ENCODE measurements around the gene B4GALT6. TPM values are rescaled to one million over a fixed set of nuclear protein-coding genes. Genes with fewer than 3 reads are reported as not detected.

Gene B4GALT6
- total RNA-seq, 1 experiment from 2014 or later = 1.4 TPM

GRCh38 chr18:31648966-31649429 lies 35.4 kb downstream of the B4GALT6 start:
- TF ChIP-seq EZH2 (IDR thresholded peaks at IDR 0.05; ENCODE audit: low read length, unreplicated experiment) (no peak), EZH2phosphoT487 (IDR thresholded peaks at IDR 0.05; ENCODE audit: borderline replicate concordance, low read length) (no peak), CTCF (conservative IDR thresholded peaks at IDR 0.05; ENCODE audit: low read depth, low read length) (no peak)
- H3K4me2 ChIP-seq (ENCODE audit: low read length) = 0 out of 2 replicates have a peak overlapping the region, but pooled peaks have one; percentile 11
- intact Hi-C loops (cut with micrococcal nuclease) = loop anchor here (5.0 kb wide), 2 partner anchors 33 to 73 kb away; partner anchors contain the start of gene B4GALT6
- DNase-seq (peak; percentile 83), ATAC-seq (peak; percentile 98)
- H3K36me3 ChIP-seq (ENCODE audit: low read depth, low read length) = no peaks in the 10 kb centered on the region
- no peaks in the 10 kb centered on the region for H3F3A ChIP-seq (ENCODE audit: low read length, unreplicated experiment)
- H2AFZ ChIP-seq (ENCODE audit: low read length) = no peak overlapping the region
- no peak overlapping the region for H3K4me3 ChIP-seq (ENCODE audit: low read length)
- ChIA-PET POLR2A (ENCODE audit: unreplicated experiment) (no interaction called here), CTCF (no interaction called here)
- H3K79me2 ChIP-seq (ENCODE audit: low read length) = no peaks in the 10 kb centered on the region
- H3K9ac ChIP-seq (ENCODE audit: low read length) = no peak overlapping the region
- H3K27me3 ChIP-seq (ENCODE audit: low read length) = no peaks in the 10 kb centered on the region
- no peaks in the 10 kb centered on the region for H4K20me1 ChIP-seq (ENCODE audit: low read length)
- BruUV-seq (replicated peaks) = no TSS peak
- no peaks in the 10 kb centered on the region for H3K9me2 ChIP-seq (replicated peaks; ENCODE audit: low read length)
- H3K4me1 ChIP-seq (ENCODE audit: insufficient read depth, low read length) = peaks cover 51% of the 10 kb centered on the region
- peak overlapping the region; percentile 29 for H3K27ac ChIP-seq (ENCODE audit: low read length)
- H3K9me3 ChIP-seq (ENCODE audit: low read length) = no peaks in the 10 kb centered on the region

DNA sequence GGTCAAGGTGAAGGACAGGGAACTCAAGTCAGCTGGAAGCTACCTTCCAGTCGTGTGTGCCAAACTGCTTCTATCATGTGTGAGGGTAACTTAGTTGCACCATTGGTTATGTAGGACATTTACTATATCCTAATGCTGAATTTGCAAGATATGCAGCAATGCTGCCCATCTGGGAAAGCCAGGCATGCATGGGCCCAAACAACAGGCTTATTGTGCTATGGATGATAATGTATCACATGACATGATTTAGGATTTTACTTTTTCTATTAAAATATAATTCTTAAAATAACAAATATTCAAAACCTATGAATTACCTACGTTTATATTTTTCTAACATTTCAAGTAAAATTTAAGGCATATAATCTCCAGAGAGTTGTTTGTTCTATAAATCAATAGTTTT lies 35.9 kb downstream of the B4GALT6 start:
- Histone ChIP-seq H3K4me3 (ENCODE audit: low read length) (no peak overlapping the region), H3K27me3 (ENCODE audit: low read length) (no peaks in the 10 kb centered on the region), H3K9me3 (ENCODE audit: low read length) (no peaks in the 10 kb centered on the region), H3K36me3 (ENCODE audit: low read depth, low read length) (no peaks in the 10 kb centered on the region), H3F3A (ENCODE audit: low read length, unreplicated experiment) (no peaks in the 10 kb centered on the region), H2AFZ (ENCODE audit: low read length) (no peak overlapping the region), H4K20me1 (ENCODE audit: low read length) (no peaks in the 10 kb centered on the region), H3K27ac (ENCODE audit: low read length) (peak overlapping the region; percentile 29; the same call in 1 of the 2 replicates), H3K9me2 (replicated peaks; ENCODE audit: low read length) (no peaks in the 10 kb centered on the region), H3K9ac (ENCODE audit: low read length) (no peak overlapping the region), H3K4me2 (ENCODE audit: low read length) (no peak overlapping the region), H3K4me1 (ENCODE audit: insufficient read depth, low read length) (peaks cover 56% of the 10 kb centered on the region), H3K79me2 (ENCODE audit: low read length) (no peaks in the 10 kb centered on the region)
- DNase-seq (no peak), ATAC-seq (no peak)
- CTCF ChIA-PET = no interaction called here
- no TSS peak for BruUV-seq (replicated peaks)
- intact Hi-C loops (cut with micrococcal nuclease) = loop anchor here (5.0 kb wide), 2 partner anchors 34 to 74 kb away; partner anchors contain the start of gene B4GALT6
- POLR2A ChIA-PET (ENCODE audit: unreplicated experiment) = no interaction called here
- TF ChIP-seq EZH2 (IDR thresholded peaks at IDR 0.05; ENCODE audit: low read length, unreplicated experiment) = no peak
- no peak for TF ChIP-seq EZH2phosphoT487 (IDR thresholded peaks at IDR 0.05; ENCODE audit: borderline replicate concordance, low read length)
- TF ChIP-seq CTCF (conservative IDR thresholded peaks at IDR 0.05; ENCODE audit: low read depth, low read length) = no peak

- H3K9me3 ChIP-seq (ENCODE audit: low read length) = no peaks in the 10 kb centered on the region
- peaks cover 67% of the 10 kb centered on the region for H3K4me1 ChIP-seq (ENCODE audit: insufficient read depth, low read length)
- no peaks in the 10 kb centered on the region for H4K20me1 ChIP-seq (ENCODE audit: low read length)
- no peak for DNase-seq
- H3K27ac ChIP-seq (ENCODE audit: low read length) = peak overlapping the region; percentile 46
- intact Hi-C loops (cut with micrococcal nuclease) = loop anchor here (5.0 kb wide), 2 partner anchors 35 to 75 kb away; partner anchors contain the start of gene B4GALT6
- H3F3A ChIP-seq (ENCODE audit: low read length, unreplicated experiment) = no peaks in the 10 kb centered on the region
- no peaks in the 10 kb centered on the region for H3K36me3 ChIP-seq (ENCODE audit: low read depth, low read length)
- H3K79me2 ChIP-seq (ENCODE audit: low read length) = no peaks in the 10 kb centered on the region
- ATAC-seq = no peak
- peak overlapping the region; percentile 46 for H3K4me2 ChIP-seq (ENCODE audit: low read length)
- no peak overlapping the region for H3K9ac ChIP-seq (ENCODE audit: low read length)
- no peak for TF ChIP-seq EZH2 (IDR thresholded peaks at IDR 0.05; ENCODE audit: low read length, unreplicated experiment)
- no peak for TF ChIP-seq EZH2phosphoT487 (IDR thresholded peaks at IDR 0.05; ENCODE audit: borderline replicate concordance, low read length)
- no peak for TF ChIP-seq CTCF (conservative IDR thresholded peaks at IDR 0.05; ENCODE audit: low read depth, low read length)
- no peak overlapping the region for H2AFZ ChIP-seq (ENCODE audit: low read length)
- no peak overlapping the region for H3K4me3 ChIP-seq (ENCODE audit: low read length)
- POLR2A ChIA-PET (ENCODE audit: unreplicated experiment) = no interaction called here
- H3K27me3 ChIP-seq (ENCODE audit: low read length) = no peaks in the 10 kb centered on the region
- no TSS peak for BruUV-seq (replicated peaks)
- CTCF ChIA-PET = no interaction called here
- H3K9me2 ChIP-seq (replicated peaks; ENCODE audit: low read length) = no peaks in the 10 kb centered on the region
These were observed 37.1 kb downstream of the B4GALT6 start for GRCh38 chr18:31647127-31647753.

All from PC-3 (cell line).